Measurements from ENCODE around the gene SLIT1.
A peak's percentile ranks its signal among the peaks of the same experiment; 100 is the strongest.

SLIT1 gene

DNA sequence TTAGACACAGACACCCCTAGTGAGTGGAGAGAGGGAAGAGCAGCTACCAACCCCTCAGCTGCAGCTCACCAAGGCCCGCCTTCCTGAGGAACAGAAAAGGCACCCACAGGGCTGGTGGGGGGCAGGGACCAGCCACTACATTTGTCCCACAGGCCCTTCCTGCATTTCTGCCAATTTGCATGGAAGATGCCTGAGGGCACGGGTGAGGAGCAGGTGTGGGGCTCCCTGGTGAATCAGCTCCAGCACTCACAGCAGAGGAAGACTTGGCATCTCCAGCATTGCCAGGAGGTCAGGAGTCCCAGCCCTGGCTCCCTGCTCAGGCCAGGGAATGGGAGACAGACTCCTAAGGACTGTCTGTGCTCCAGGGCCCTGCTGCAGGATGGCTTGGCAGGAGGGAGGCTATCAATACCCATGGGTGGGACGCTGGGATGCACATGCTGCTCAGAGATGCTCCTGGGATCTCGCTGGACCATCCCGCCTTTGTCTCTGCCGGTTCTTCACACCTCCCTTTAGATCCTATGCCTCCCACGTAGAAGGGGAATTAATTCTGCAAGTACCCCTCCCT lies 109.7 kb downstream of the SLIT1 start:
- DNase-seq (ENCODE audit: insufficient read length), result no peak
- no peak for TF ChIP-seq TAF1 (IDR thresholded peaks at IDR 0.05; ENCODE audit: borderline replicate concordance, low read depth, low read length)
- no peak for TF ChIP-seq POLR2AphosphoS5 (IDR thresholded peaks at IDR 0.05; ENCODE audit: low read depth, low read length)
- no peak for TF ChIP-seq POLR2A (IDR thresholded peaks at IDR 0.05; ENCODE audit: low read depth, low read length)
- no peak for FAIRE-seq

GRCh38 chr10:97075421-97075820 lies 110.3 kb downstream of the SLIT1 start:
- no peak for FAIRE-seq
- DNase-seq (ENCODE audit: insufficient read length), result no peak
- TF ChIP-seq POLR2A (IDR thresholded peaks at IDR 0.05; ENCODE audit: low read depth, low read length) (no peak), TAF1 (IDR thresholded peaks at IDR 0.05; ENCODE audit: borderline replicate concordance, low read depth, low read length) (no peak), POLR2AphosphoS5 (IDR thresholded peaks at IDR 0.05; ENCODE audit: low read depth, low read length) (no peak)

DNA sequence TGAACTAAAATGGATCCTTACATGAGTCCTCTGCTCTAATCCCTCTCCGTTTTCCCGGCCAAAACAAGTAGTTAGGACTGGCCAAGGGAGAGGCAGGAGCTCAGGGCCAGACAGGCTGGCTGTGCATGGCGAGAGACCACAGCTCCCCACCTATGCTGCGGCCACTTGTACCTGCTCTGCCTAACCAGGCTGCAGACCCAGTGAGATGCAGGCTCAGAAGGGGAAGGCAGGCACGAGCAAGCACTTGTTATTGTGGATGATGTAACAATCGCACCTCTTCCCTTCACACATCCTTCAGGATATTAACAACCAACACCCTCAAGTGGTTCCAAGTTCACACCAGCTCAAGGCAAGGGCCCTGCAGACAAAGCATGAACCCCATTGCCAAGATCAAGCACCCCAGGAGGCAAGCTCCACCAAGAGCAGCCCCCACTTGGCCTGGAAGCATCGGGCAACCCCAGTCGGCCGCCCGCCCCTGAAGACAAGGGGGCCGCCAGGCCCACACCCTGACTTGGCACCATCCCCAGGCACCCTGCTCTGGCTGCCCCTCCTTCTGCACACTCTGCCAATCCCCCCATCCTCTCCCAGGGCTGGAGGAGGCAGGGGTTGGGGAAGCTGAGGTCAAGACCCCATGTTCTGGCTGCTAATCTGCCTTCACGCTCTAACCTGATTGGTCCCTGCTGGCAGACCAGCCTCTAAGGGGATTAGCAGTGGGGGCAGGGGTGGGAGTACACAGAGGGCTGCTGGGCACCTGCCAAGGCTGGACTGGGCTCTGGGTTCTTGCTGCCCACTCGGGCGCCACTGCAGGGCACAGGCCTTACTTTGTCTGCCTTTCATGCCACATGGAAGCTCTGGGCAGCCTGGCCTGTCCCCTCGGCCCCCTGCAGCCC lies 111.3 kb downstream of the SLIT1 start:
- no peak for FAIRE-seq
- no peak for TF ChIP-seq POLR2A (IDR thresholded peaks at IDR 0.05; ENCODE audit: low read depth, low read length)
- no peak for TF ChIP-seq POLR2AphosphoS5 (IDR thresholded peaks at IDR 0.05; ENCODE audit: low read depth, low read length)
- TF ChIP-seq TAF1 (IDR thresholded peaks at IDR 0.05; ENCODE audit: borderline replicate concordance, low read depth, low read length), result no peak
- DNase-seq (ENCODE audit: insufficient read length), result no peak

GRCh38 chr10:97072851-97073665 lies 112.7 kb downstream of the SLIT1 start:
- TF ChIP-seq TAF1 (IDR thresholded peaks at IDR 0.05; ENCODE audit: borderline replicate concordance, low read depth, low read length), result no peak
- no peak for TF ChIP-seq POLR2A (IDR thresholded peaks at IDR 0.05; ENCODE audit: low read depth, low read length)
- no peak for TF ChIP-seq POLR2AphosphoS5 (IDR thresholded peaks at IDR 0.05; ENCODE audit: low read depth, low read length)
- FAIRE-seq (peak; percentile 80), DNase-seq (ENCODE audit: insufficient read length) (peak; percentile 63)

DNA sequence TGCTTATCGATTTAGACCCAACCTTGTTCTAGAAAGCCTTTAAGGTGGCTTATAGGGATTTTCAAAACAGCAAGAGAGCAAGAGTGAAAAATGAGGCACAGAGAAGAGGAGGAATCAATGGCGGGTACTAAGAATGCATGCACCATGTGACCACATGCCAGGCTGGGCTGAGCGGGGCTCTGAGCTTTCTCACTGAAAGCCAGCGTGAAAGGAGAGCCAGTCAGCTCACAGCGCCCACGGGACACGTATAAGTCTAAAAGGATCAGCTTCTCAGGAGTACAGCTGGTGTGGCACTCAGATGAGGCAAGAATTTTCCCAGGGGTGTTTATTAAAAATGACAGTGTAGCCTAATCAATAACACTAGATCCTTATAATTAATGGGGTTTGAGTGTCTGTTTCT lies 114.3 kb downstream of the SLIT1 start:
- FAIRE-seq (no peak), DNase-seq (ENCODE audit: insufficient read length) (no peak)
- TF ChIP-seq POLR2A (IDR thresholded peaks at IDR 0.05; ENCODE audit: low read depth, low read length) (no peak), TAF1 (IDR thresholded peaks at IDR 0.05; ENCODE audit: borderline replicate concordance, low read depth, low read length) (no peak), POLR2AphosphoS5 (IDR thresholded peaks at IDR 0.05; ENCODE audit: low read depth, low read length) (no peak)

DNA sequence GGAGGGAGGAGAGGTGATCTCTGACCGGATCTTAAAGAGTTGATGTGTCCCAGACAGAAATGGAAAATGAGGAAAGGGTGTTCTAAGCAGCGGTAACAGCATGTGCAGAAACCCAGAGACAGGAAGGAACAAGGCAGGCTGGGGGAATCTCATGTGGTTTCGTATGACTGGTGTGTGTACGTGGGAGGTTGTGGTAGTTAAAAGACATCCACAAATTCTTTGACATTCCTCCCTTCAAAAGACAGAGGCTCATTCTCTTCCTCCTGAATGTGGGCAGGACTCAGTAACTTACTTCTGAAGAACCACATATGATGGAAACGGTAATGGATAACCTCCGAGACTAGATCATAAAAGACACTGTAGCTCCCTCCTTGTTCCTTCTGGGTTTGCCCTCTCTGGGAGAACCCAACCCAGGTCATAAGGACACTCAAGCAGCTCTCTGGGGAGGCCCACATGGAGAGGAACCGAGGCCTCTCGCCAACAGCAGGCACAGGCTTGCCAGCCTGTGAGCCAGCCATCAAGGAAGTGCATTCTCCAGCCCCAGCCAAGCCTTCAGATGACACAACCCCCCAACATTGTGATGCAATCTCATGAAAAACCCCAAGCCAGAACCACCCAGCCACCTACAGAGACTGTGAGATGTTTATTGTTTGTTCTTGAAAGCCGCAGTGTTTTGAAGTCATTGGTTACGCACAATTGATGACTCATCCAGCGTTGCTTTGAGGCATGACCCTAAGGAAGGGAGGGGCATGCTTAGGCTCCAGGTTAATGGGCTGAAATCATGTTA lies 116.0 kb downstream of the SLIT1 start:
- TF ChIP-seq POLR2AphosphoS5 (IDR thresholded peaks at IDR 0.05; ENCODE audit: low read depth, low read length) (no peak), POLR2A (IDR thresholded peaks at IDR 0.05; ENCODE audit: low read depth, low read length) (no peak), TAF1 (IDR thresholded peaks at IDR 0.05; ENCODE audit: borderline replicate concordance, low read depth, low read length) (no peak)
- no peak for FAIRE-seq
- DNase-seq (ENCODE audit: insufficient read length), result no peak

- TF ChIP-seq POLR2AphosphoS5 (IDR thresholded peaks at IDR 0.05; ENCODE audit: low read depth, low read length), result no peak
- TF ChIP-seq POLR2A (IDR thresholded peaks at IDR 0.05; ENCODE audit: low read depth, low read length), result no peak
- no peak for TF ChIP-seq TAF1 (IDR thresholded peaks at IDR 0.05; ENCODE audit: borderline replicate concordance, low read depth, low read length)
- no peak for DNase-seq (ENCODE audit: insufficient read length)
- FAIRE-seq, result no peak
These were observed 116.7 kb downstream of the SLIT1 start for GRCh38 chr10:97069026-97069425.

GRCh38 chr10:97067716-97068391 lies 117.9 kb downstream of the SLIT1 start:
- DNase-seq (ENCODE audit: insufficient read length), result no peak
- TF ChIP-seq TAF1 (IDR thresholded peaks at IDR 0.05; ENCODE audit: borderline replicate concordance, low read depth, low read length) (no peak), POLR2AphosphoS5 (IDR thresholded peaks at IDR 0.05; ENCODE audit: low read depth, low read length) (no peak), POLR2A (IDR thresholded peaks at IDR 0.05; ENCODE audit: low read depth, low read length) (no peak)

DNA sequence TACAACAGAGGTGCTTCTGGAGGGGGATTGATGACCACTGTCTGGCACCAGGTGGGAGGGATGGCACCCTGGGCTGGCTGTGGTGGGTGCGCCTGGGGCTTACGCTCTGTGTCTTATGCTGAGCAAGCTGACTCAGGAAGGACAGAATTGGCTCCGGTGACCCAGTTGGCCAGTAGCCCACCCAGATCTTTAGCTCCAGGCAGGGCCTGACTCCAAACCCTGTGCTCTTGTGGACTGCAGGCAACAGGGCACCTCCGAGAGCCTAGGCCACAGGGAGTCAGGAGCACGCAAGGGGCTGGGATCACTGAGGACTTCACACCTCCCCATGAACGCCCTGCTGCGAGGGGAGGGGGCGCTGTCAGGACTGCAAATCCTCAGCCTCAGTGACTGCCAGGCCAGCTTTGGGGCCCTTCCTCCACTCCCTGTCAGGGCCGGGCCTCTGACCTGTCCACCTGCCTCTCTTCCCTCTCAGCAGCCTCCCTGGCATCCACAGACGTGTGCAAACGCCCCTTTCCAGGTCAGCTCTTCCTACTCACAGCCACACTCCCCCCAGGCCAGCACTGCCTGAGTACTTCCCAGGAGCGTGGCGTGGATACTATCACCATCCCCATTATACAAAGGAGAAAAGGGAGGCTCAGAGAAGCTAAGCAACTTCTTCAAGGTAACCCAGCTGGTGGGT lies 118.7 kb downstream of the SLIT1 start:
- TF ChIP-seq POLR2AphosphoS5 (IDR thresholded peaks at IDR 0.05; ENCODE audit: low read depth, low read length) (no peak), TAF1 (IDR thresholded peaks at IDR 0.05; ENCODE audit: borderline replicate concordance, low read depth, low read length) (no peak), POLR2A (IDR thresholded peaks at IDR 0.05; ENCODE audit: low read depth, low read length) (no peak)
- no peak for FAIRE-seq
- DNase-seq (ENCODE audit: insufficient read length), result no peak

More at GRCh38 chr10:97067716-97068391, 117.9 kb downstream of the SLIT1 start:
- no peak for FAIRE-seq

Measured in GM12892 (cell line).